IMR-90 (cell line): ENCODE data around the gene MGAT3. TPM values are rescaled to one million over a fixed set of nuclear protein-coding genes. Genes with fewer than 3 reads are reported as not detected.

Experiments
- ATAC-seq: fragments of 200-7000 bp; cut with Tn5 transposase; 2 replicates; pipeline ENCODE4 v1.9.1; 2020; ENCODE audit warnings: low read depth, mild to moderate bottlenecking, moderate library complexity
- BruUV-seq: library from RNA; stranded (reverse); fragments of 400-500 nt; replicated peaks from 2 replicates; lab custom pipeline; 2021; lab: Mats Ljungman, UMichigan
- CTCF ChIA-PET: fragments of 300-600 bp; formaldehyde crosslinking; extraction: SDS; loops from one replicate; lab custom pipeline; 2021; ENCODE audit warnings: antibody characterized with exemption; lab: Yijun Ruan, JAX
- POLR2A ChIA-PET: fragments of 300-600 bp; sonication (Branson Sonifier 250); formaldehyde crosslinking; loops from one replicate; lab custom pipeline; 2022; ENCODE audit warnings: antibody characterized with exemption; ENCODE audit not compliant: unreplicated experiment; lab: Charles Lee
- DNase-seq: peaks from one replicate; pipeline ENCODE4 v3.0.0; 2013
- H2AFZ ChIP-seq: replicated peaks from 2 replicates; pipeline ENCODE3; 2013; ENCODE audit warnings: low read length, mild to moderate bottlenecking; ENCODE audit not compliant: poor library complexity
- H2AK5ac ChIP-seq: 2 replicates; pipeline ENCODE4 v1.6.1; 2013; ENCODE audit warnings: low read depth, low read length, inconsistent platforms
- H2AK9ac ChIP-seq: replicated peaks from 2 replicates; pipeline ENCODE3; 2013; ENCODE audit warnings: mild to moderate bottlenecking, low read depth, low read length, moderate library complexity; ENCODE audit not compliant: poor library complexity
- H2BK120ac ChIP-seq: 2 replicates; pipeline ENCODE4 v1.6.1; 2013; ENCODE audit warnings: low read depth, low read length, inconsistent platforms
- H2BK15ac ChIP-seq: 3 replicates; pipeline ENCODE4 v1.6.1; 2013; ENCODE audit warnings: low read depth, low read length, inconsistent platforms
- H2BK20ac ChIP-seq: 2 replicates; pipeline ENCODE4 v1.6.1; 2013; ENCODE audit warnings: low read depth, mild to moderate bottlenecking, inconsistent platforms, low read length, moderate library complexity
- H2BK5ac ChIP-seq: 2 replicates; pipeline ENCODE4 v1.6.1; 2013; ENCODE audit warnings: mild to moderate bottlenecking, low read depth, low read length, inconsistent platforms; ENCODE audit not compliant: poor library complexity, severe bottlenecking
- H3K14ac ChIP-seq: replicated peaks from 2 replicates; pipeline ENCODE4 v1.6.1; 2013; ENCODE audit warnings: low read depth, low read length, inconsistent platforms
- H3K18ac ChIP-seq: 2 replicates; pipeline ENCODE4 v1.6.1; 2013; ENCODE audit warnings: low read depth, low read length, control low read depth
- H3K23ac ChIP-seq: 2 replicates; pipeline ENCODE4 v1.6.1; 2013; ENCODE audit warnings: low read depth, low read length, inconsistent platforms
- H3K27ac ChIP-seq: 2 replicates; pipeline ENCODE4 v1.5.1; 2013; ENCODE audit warnings: mild to moderate bottlenecking, control low read depth, low read length; ENCODE audit not compliant: insufficient read depth
- H3K27me3 ChIP-seq: 2 replicates; pipeline ENCODE4 v1.6.1; 2013; ENCODE audit warnings: low read length; ENCODE audit not compliant: control insufficient read depth, insufficient read depth
- H3K36me3 ChIP-seq: 2 replicates; pipeline ENCODE4 v1.6.1; 2013; ENCODE audit warnings: low read length, mixed read lengths; ENCODE audit not compliant: control insufficient read depth, insufficient read depth
- H3K4ac ChIP-seq: 2 replicates; pipeline ENCODE4 v1.6.1; 2013; ENCODE audit warnings: low read depth, low read length, inconsistent platforms
- H3K4me1 ChIP-seq: 2 replicates; pipeline ENCODE4 v1.6.1; 2013; ENCODE audit warnings: low read length, mixed read lengths; ENCODE audit not compliant: control insufficient read depth, insufficient read depth
- H3K4me2 ChIP-seq: 2 replicates; pipeline ENCODE4 v1.6.1; 2013; ENCODE audit warnings: low read depth, mild to moderate bottlenecking, control low read depth, low read length, moderate library complexity
- H3K4me3 ChIP-seq: 2 replicates; pipeline ENCODE4 v1.5.1; 2013; ENCODE audit warnings: low read depth, mild to moderate bottlenecking, control low read depth, low read length, moderate library complexity; ENCODE audit not compliant: insufficient read depth
- H3K56ac ChIP-seq: 2 replicates; pipeline ENCODE4 v1.6.1; 2013; ENCODE audit warnings: low read length, inconsistent platforms; ENCODE audit not compliant: insufficient read depth; ENCODE audit errors: extremely low read depth
- H3K79me1 ChIP-seq, 2 experiments: 2 replicates each; pipeline ENCODE4 v1.6.1; 2013; ENCODE audit warnings: low read length in 2 of 2, inconsistent platforms in 1 of 2, low read depth in 1 of 2
- H3K9ac ChIP-seq: 2 replicates; pipeline ENCODE4 v1.6.1; 2013; ENCODE audit warnings: low read depth, low read length, control low read depth
- H3K9me1 ChIP-seq: 2 replicates; pipeline ENCODE4 v1.6.1; 2013; ENCODE audit warnings: low read length, inconsistent platforms; ENCODE audit not compliant: insufficient read depth
- H3K9me3 ChIP-seq: 2 replicates; pipeline ENCODE4 v1.6.1; 2013; ENCODE audit warnings: low read length; ENCODE audit not compliant: control insufficient read depth, insufficient read depth
- H4K20me1 ChIP-seq: 2 replicates; pipeline ENCODE4 v1.6.1; 2013; ENCODE audit warnings: low read length, inconsistent platforms; ENCODE audit not compliant: insufficient read depth
- H4K5ac ChIP-seq: 2 replicates; pipeline ENCODE4 v1.6.1; 2013; ENCODE audit warnings: mild to moderate bottlenecking, low read depth, low read length, control low read depth
- H4K8ac ChIP-seq, 2 experiments: 2 replicates each; pipeline ENCODE4 v1.6.1; 2013; ENCODE audit warnings: low read depth in 2 of 2, low read length in 2 of 2, control low read depth in 1 of 2, inconsistent platforms in 1 of 2
- H4K91ac ChIP-seq: 2 replicates; pipeline ENCODE4 v1.6.1; 2013; ENCODE audit warnings: low read depth, low read length, inconsistent platforms; ENCODE audit not compliant: insufficient read depth
- ELK1 ChIP-seq: fragments of 150-350 bp; IDR thresholded peaks from 2 replicates; pipeline ENCODE4 v1.6.1; 2016; ENCODE audit warnings: low read depth, mild to moderate bottlenecking, low read length, moderate library complexity, borderline replicate concordance
- MAFK ChIP-seq: IDR thresholded peaks from 2 replicates; pipeline ENCODE4 v1.6.1; 2012; ENCODE audit warnings: low read depth, low read length, improper control_type of control experiment
- MAZ ChIP-seq: IDR thresholded peaks from 2 replicates; pipeline ENCODE4 v1.6.1; 2012; ENCODE audit warnings: low read depth, mild to moderate bottlenecking, low read length, improper control_type of control experiment, moderate library complexity, borderline replicate concordance
- SMC3 ChIP-seq: fragments of 150-350 bp; IDR thresholded peaks from 2 replicates; pipeline ENCODE4 v1.6.1; 2016; ENCODE audit warnings: low read depth, mild to moderate bottlenecking, antibody characterized with exemption, low read length, moderate library complexity
- WGBS, 2 experiments: methylation state at CpG; one replicate each; pipeline versions ENCODE4 v1.1.5 to v1.1.7; 2013; ENCODE audit warnings: missing lambda C conversion rate in 2 of 2; ENCODE audit not compliant: insufficient read length in 1 of 2; ENCODE audit errors: extremely low coverage in 2 of 2; 5-methylcytosine and 5-hydroxymethylcytosine counted together
- dilution Hi-C: fragments of 300-500 bp; cut with HindIII; formaldehyde crosslinking; loops from one replicate; pipeline ENCODE4 v1.14.3; 2018; ENCODE audit warnings: low sequenced_read_pairs; ENCODE audit not compliant: unreplicated experiment
- in situ Hi-C: fragments of 300-500 bp; cut with MboI; formaldehyde crosslinking; loops from 3 replicates; pipeline ENCODE4 v1.14.3; 2019; ENCODE audit warnings: low sequenced_read_pairs, inconsistent platforms, mixed read lengths
- intact Hi-C: fragments of 100-400 bp; cut with micrococcal nuclease; formaldehyde crosslinking; loops from 2 replicates; pipeline ENCODE4 v1.10.0; 2022
- polyA plus RNA-seq, 3 experiments: library from polyadenylated mRNA; depleted of rRNA; stranded (reverse); fragments of >200 nt; gene quantifications; 2 replicates each; pipeline ENCODE4 v1.2.3, GENCODE V29; 2012; ENCODE audit warnings: low replicate concordance in 1 of 3
- total RNA-seq: library from RNA; depleted of rRNA; stranded (reverse); fragments of >200 nt; gene quantifications from 2 replicates; pipeline ENCODE4 v1.2.3, GENCODE V29; 2012

MGAT3 gene
- total and polyA plus RNA-seq, 2 of the 4 experiments (the other 2 are of a cell fraction) = 0.36 to 1.1 TPM

- ATAC-seq = peak; percentile 27; the same call in 1 of the 2 replicates
- Histone ChIP-seq H3K36me3 (no peaks in the 10 kb centered on the region), H3K4me2 (no peak overlapping the region), H3K79me1 (no peaks in the 10 kb centered on the region), H2BK5ac (no peak overlapping the region), H3K56ac (no peak overlapping the region), H3K9me1 (no peaks in the 10 kb centered on the region; the same call in none of the 2 replicates), H2AK5ac (0 out of 2 replicates have a peak overlapping the region, but pooled peaks have one; percentile 1), H3K27ac (no peak overlapping the region), H3K27me3 (peaks cover 43% of the 10 kb centered on the region), H4K8ac (no peak overlapping the region), H2AFZ (peak overlapping the region; percentile 58), H4K5ac (no peak overlapping the region), H3K4ac (no peak overlapping the region), H2BK15ac (no peak overlapping the region), H3K9ac (no peak overlapping the region), H4K20me1 (no peaks in the 10 kb centered on the region), H2AK9ac (peak overlapping the region; percentile 55), H3K4me1 (peaks cover 8% of the 10 kb centered on the region; the same call in 1 of the 2 replicates), H3K4me3 (no peak overlapping the region), H4K91ac (no peak overlapping the region), H2BK120ac (no peak overlapping the region), H2BK20ac (no peak overlapping the region), H3K23ac (no peak overlapping the region), H3K14ac (no peak overlapping the region), H3K18ac (no peak overlapping the region), H3K9me3 (no peaks in the 10 kb centered on the region)
- 35% methylated on average over 4 of the region's 7 CpGs; no CpG with 5 or more reads in 1 of the 2 experiments for WGBS, 2 experiments
- intact Hi-C loops (no loop called here), in situ Hi-C loops (no loop called here), dilution Hi-C loops (no loop called here)
- DNase-seq = no peak
- ChIA-PET POLR2A (no interaction called here), CTCF (no interaction called here)
- TF ChIP-seq SMC3 (no peak), MAZ (no peak), ELK1 (no peak), MAFK (no peak)
- no TSS peak for BruUV-seq
Observed at GRCh38 chr22:39454385-39454871, 2.4 kb upstream of the MGAT3 start.
